CD4-positive, alpha-beta memory T cell (primary cell): Measurements from ENCODE around the gene GTF3C1. TPM values are rescaled to one million over a fixed set of nuclear protein-coding genes. Genes with fewer than 3 reads are reported as not detected.

Experiments used
- CTCF ChIA-PET: fragments of 350-600 bp; sonication (Branson Sonifier 250); formaldehyde crosslinking; loops from one replicate; lab custom pipeline; 2021; ENCODE audit warnings: inconsistent platforms; ENCODE audit not compliant: partially characterized antibody; lab: Charles Lee
- POLR2A ChIA-PET: fragments of 350-600 bp; sonication (Branson Sonifier 250); formaldehyde crosslinking; loops from one replicate; lab custom pipeline; 2021; ENCODE audit not compliant: partially characterized antibody; lab: Charles Lee
- DNase-seq, 5 donors: peaks; one replicate each; pipeline versions ENCODE4 v3.0.0 to v3.0.0-alpha.2; 2020 to 2022; ENCODE audit warnings: mixed read lengths in 1 of 5
- H3K27ac ChIP-seq: one replicate; pipeline ENCODE4 v1.7.0; 2013; ENCODE audit warnings: low read depth, low read length
- H3K27me3 ChIP-seq: 2 replicates; pipeline ENCODE4 v1.7.0; 2013; ENCODE audit warnings: mild to moderate bottlenecking, low read length, moderate library complexity; ENCODE audit not compliant: insufficient read depth
- H3K36me3 ChIP-seq: 2 replicates; pipeline ENCODE4 v1.7.0; 2013; ENCODE audit warnings: mild to moderate bottlenecking, low read length, moderate library complexity; ENCODE audit not compliant: insufficient read depth
- H3K4me1 ChIP-seq: 2 replicates; pipeline ENCODE4 v1.7.0; 2013; ENCODE audit warnings: mild to moderate bottlenecking, low read length, moderate library complexity; ENCODE audit not compliant: insufficient read depth
- H3K4me3 ChIP-seq, 2 donors: one replicate each; pipeline ENCODE4 v1.7.0; 2013; ENCODE audit warnings: low read length in 2 of 2, mild to moderate bottlenecking in 1 of 2
- H3K9me3 ChIP-seq, 2 donors: one replicate each; pipeline ENCODE4 v1.7.0; 2013; ENCODE audit warnings: low read length in 2 of 2, control low read depth in 1 of 2; ENCODE audit not compliant: control insufficient read depth in 1 of 2
- H3K27ac Mint-ChIP-seq, 7 donors: one replicate each; pipeline ENCODE4 v1.8.0; 2020 to 2021; ENCODE audit warnings: mixed read lengths in 7 of 7, mild to moderate bottlenecking in 6 of 7, inconsistent platforms in 3 of 7, moderate library complexity in 3 of 7
- H3K27me3 Mint-ChIP-seq, 2 donors: one replicate each; pipeline ENCODE4 v1.8.0; 2020 to 2021; ENCODE audit warnings: mixed read lengths in 2 of 2
- H3K36me3 Mint-ChIP-seq, 2 donors: one replicate each; pipeline ENCODE4 v1.8.0; 2020 to 2021; ENCODE audit warnings: mixed read lengths in 2 of 2, inconsistent platforms in 1 of 2, mild to moderate bottlenecking in 1 of 2
- H3K4me1 Mint-ChIP-seq, 4 donors: one replicate each; pipeline ENCODE4 v1.8.0; 2020 to 2021; ENCODE audit warnings: mixed read lengths in 4 of 4, mild to moderate bottlenecking in 1 of 4
- H3K4me3 Mint-ChIP-seq, 8 donors: one replicate each; pipeline ENCODE4 v1.8.0; 2020 to 2021; ENCODE audit warnings: mixed read lengths in 8 of 8, mild to moderate bottlenecking in 7 of 8, moderate library complexity in 6 of 8, inconsistent platforms in 3 of 8
- H3K9me3 Mint-ChIP-seq, 8 donors: one replicate each; pipeline ENCODE4 v1.8.0; 2020 to 2021; ENCODE audit warnings: mixed read lengths in 8 of 8, mild to moderate bottlenecking in 5 of 8, inconsistent platforms in 3 of 8, moderate library complexity in 1 of 8
- intact Hi-C: fragments of 100-400 bp; cut with micrococcal nuclease; formaldehyde crosslinking; loops from one replicate; pipeline ENCODE4 v1.15.1; 2023
- polyA plus RNA-seq, 2 donors: library from polyadenylated mRNA; unstranded; fragments of 300-500 nt; fragmentation: Illumina TruSeq; gene quantifications; one replicate each; pipeline ENCODE4 v1.2.3, GENCODE V29; 2021
- total RNA-seq, 2 experiments: library from RNA; stranded (reverse); gene quantifications; one replicate each; pipeline ENCODE4 v1.2.3, GENCODE V29; 2021

Gene GTF3C1
- total and polyA plus RNA-seq, 4 experiments from 2014 or later, result 4.8 to 53.1 (median 39.5) TPM

- H3K4me1 Mint-ChIP-seq, result peaks cover 33 to 64% (median 45%) of the 10 kb centered on the region in 4 donors
- no peak overlapping the region for H3K27ac ChIP-seq
These were observed 104.1 kb downstream of the GTF3C1 start for GRCh38 chr16:27445502-27446175.

GRCh38 chr16:27444470-27444869, 105.2 kb downstream of the GTF3C1 start:
- H3K4me3 Mint-ChIP-seq, result peak overlapping the region in 1 of 8 donors; percentile 29
- H3K36me3 Mint-ChIP-seq, result peaks cover 72 to 78% of the 10 kb centered on the region in 2 donors
- POLR2A ChIA-PET, result interaction anchor here (2.9 to 3.8 kb wide), 2 partner anchors 42 to 209 kb away, joined by 11 to 15 read pairs; partner anchors contain the start of gene IL21R
- Histone ChIP-seq H3K27me3 (no peaks in the 10 kb centered on the region), H3K36me3 (peaks cover 60% of the 10 kb centered on the region), H3K9me3 (peaks cover 5 to 8% of the 10 kb centered on the region in 2 donors), H3K4me1 (peaks cover 43% of the 10 kb centered on the region), H3K27ac (no peak overlapping the region), H3K4me3 (no peak overlapping the region)
- CTCF ChIA-PET, result interaction anchor here (1.1 kb wide), 2 partner anchors 214 to 270 kb away, joined by 3 read pairs; no protein-coding TSS in a partner anchor
- DNase-seq, result no peak
- intact Hi-C loops, result no loop called here
- no peaks in the 10 kb centered on the region for H3K27me3 Mint-ChIP-seq
- peaks cover 25 to 53% (median 35%) of the 10 kb centered on the region in 4 donors for H3K4me1 Mint-ChIP-seq
- peaks cover 0 to 11% (median 5%) of the 10 kb centered on the region in 8 donors for H3K9me3 Mint-ChIP-seq
- H3K27ac Mint-ChIP-seq, result peak overlapping the region in 4 of 7 donors; percentile 10 to 99 (median 58)

More at GRCh38 chr16:27445502-27446175, 104.1 kb downstream of the GTF3C1 start:
- Mint-ChIP-seq H3K27me3 (no peaks in the 10 kb centered on the region), H3K36me3 (peaks cover 68 to 77% of the 10 kb centered on the region in 2 donors), H3K4me3 (peak overlapping the region in 4 of 8 donors; percentile 10 to 45 (median 35)), H3K27ac (peak overlapping the region; percentile 96 to 99 (median 97)), H3K9me3 (peaks cover 0 to 11% (median 5%) of the 10 kb centered on the region in 8 donors)
- Histone ChIP-seq H3K36me3 (peaks cover 52% of the 10 kb centered on the region), H3K27me3 (no peaks in the 10 kb centered on the region), H3K9me3 (peaks cover 5 to 8% of the 10 kb centered on the region in 2 donors), H3K4me3 (no peak overlapping the region), H3K4me1 (peaks cover 55% of the 10 kb centered on the region)
- CTCF ChIA-PET, result interaction anchor here (1.0 to 2.0 kb wide), 9 partner anchors 8 to 271 kb away, joined by 3 to 11 read pairs (median 5); no protein-coding TSS in a partner anchor
- DNase-seq, result no peak
- POLR2A ChIA-PET, result interaction anchor here (0.8 to 6.6 kb wide), 6 partner anchors 19 to 210 kb away, joined by 3 to 35 read pairs (median 8); partner anchors contain the start of gene IL21R
- intact Hi-C loops, result loop anchor here (1.0 to 2.0 kb wide), 3 partner anchors 43 to 104 kb away; partner anchors contain the start of genes GTF3C1 and IL21R

GRCh38 chr16:27444015-27444414, 105.7 kb downstream of the GTF3C1 start:
- CTCF ChIA-PET, result interaction anchor here (1.4 kb wide), 1 partner anchor 273 kb away, joined by 4 read pairs; no protein-coding TSS in a partner anchor
- Mint-ChIP-seq H3K4me1 (peaks cover 24 to 53% (median 35%) of the 10 kb centered on the region in 4 donors), H3K36me3 (peaks cover 77 to 78% of the 10 kb centered on the region in 2 donors), H3K27me3 (no peaks in the 10 kb centered on the region), H3K27ac (peak overlapping the region in 3 of 7 donors; percentile 18 to 60 (median 57)), H3K4me3 (no peak overlapping the region), H3K9me3 (peaks cover 0 to 11% (median 5%) of the 10 kb centered on the region in 8 donors)
- H3K9me3 ChIP-seq, result peaks cover 5 to 8% of the 10 kb centered on the region in 2 donors
- H3K4me3 ChIP-seq, result no peak overlapping the region
- H3K4me1 ChIP-seq, result peaks cover 38% of the 10 kb centered on the region
- H3K27ac ChIP-seq, result no peak overlapping the region
- no peak for DNase-seq
- H3K27me3 ChIP-seq, result no peaks in the 10 kb centered on the region
- POLR2A ChIA-PET, result interaction anchor here (2.9 to 3.8 kb wide), 2 partner anchors 41 to 208 kb away, joined by 11 to 15 read pairs; partner anchors contain the start of gene IL21R
- peaks cover 62% of the 10 kb centered on the region for H3K36me3 ChIP-seq
- intact Hi-C loops, result no loop called here

- no peak overlapping the region for H3K27ac ChIP-seq
- Mint-ChIP-seq H3K27me3 (no peaks in the 10 kb centered on the region), H3K27ac (peak overlapping the region in 2 of 7 donors; percentile 62 to 72), H3K9me3 (peaks cover 0 to 11% (median 5%) of the 10 kb centered on the region in 8 donors), H3K36me3 (peaks cover 70 to 84% of the 10 kb centered on the region in 2 donors), H3K4me3 (no peak overlapping the region), H3K4me1 (peaks cover 15 to 35% (median 22%) of the 10 kb centered on the region in 4 donors)
- H3K27me3 ChIP-seq, result no peaks in the 10 kb centered on the region
- no peak for DNase-seq
- no peak overlapping the region for H3K4me3 ChIP-seq
- peaks cover 67% of the 10 kb centered on the region for H3K36me3 ChIP-seq
- intact Hi-C loops, result no loop called here
- peaks cover 5 to 8% of the 10 kb centered on the region in 2 donors for H3K9me3 ChIP-seq
- peaks cover 18% of the 10 kb centered on the region for H3K4me1 ChIP-seq
- POLR2A ChIA-PET, result no interaction called here
- CTCF ChIA-PET, result no interaction called here
These were observed 107.7 kb downstream of the GTF3C1 start for GRCh38 chr16:27441998-27442397.

- Mint-ChIP-seq H3K4me3 (no peak overlapping the region), H3K27ac (peak overlapping the region in 6 of 7 donors; percentile 5 to 68 (median 44)), H3K27me3 (no peaks in the 10 kb centered on the region), H3K4me1 (peaks cover 9 to 28% (median 16%) of the 10 kb centered on the region in 4 donors), H3K36me3 (peaks cover 70 to 84% of the 10 kb centered on the region in 2 donors), H3K9me3 (peaks cover 0 to 9% (median 5%) of the 10 kb centered on the region in 8 donors)
- peaks cover 75% of the 10 kb centered on the region for H3K36me3 ChIP-seq
- no peak overlapping the region for H3K4me3 ChIP-seq
- POLR2A ChIA-PET, result interaction anchor here (1.1 to 2.0 kb wide), 2 partner anchors 34 to 35 kb away, joined by 4 to 5 read pairs; no protein-coding TSS in a partner anchor
- CTCF ChIA-PET, result no interaction called here
- no peaks in the 10 kb centered on the region for H3K27me3 ChIP-seq
- peaks cover 5 to 8% of the 10 kb centered on the region in 2 donors for H3K9me3 ChIP-seq
- H3K4me1 ChIP-seq, result peaks cover 11% of the 10 kb centered on the region
- H3K27ac ChIP-seq, result no peak overlapping the region
- intact Hi-C loops, result no loop called here
- no peak for DNase-seq
These were observed 108.4 kb downstream of the GTF3C1 start for GRCh38 chr16:27441276-27441675.

- H3K27me3 Mint-ChIP-seq, result no peaks in the 10 kb centered on the region
- ChIA-PET CTCF (interaction anchor here (1.0 kb wide), 1 partner anchor 13 kb away, joined by 3 read pairs; no protein-coding TSS in a partner anchor), POLR2A (interaction anchor here (2.0 to 2.4 kb wide), 2 partner anchors 32 to 37 kb away, joined by 4 to 7 read pairs; partner anchors contain the start of gene IL21R)
- H3K27me3 ChIP-seq, result no peaks in the 10 kb centered on the region
- H3K4me1 Mint-ChIP-seq, result peaks cover 4 to 13% (median 7%) of the 10 kb centered on the region in 4 donors
- peaks cover 0 to 9% (median 2%) of the 10 kb centered on the region in 8 donors for H3K9me3 Mint-ChIP-seq
- H3K36me3 Mint-ChIP-seq, result peaks cover 63 to 79% of the 10 kb centered on the region in 2 donors
- peaks cover 5 to 6% of the 10 kb centered on the region in 2 donors for H3K9me3 ChIP-seq
- no peak overlapping the region for H3K4me3 Mint-ChIP-seq
- H3K27ac ChIP-seq, result no peak overlapping the region
- DNase-seq, result no peak
- peak overlapping the region; percentile 18 to 93 (median 65) for H3K27ac Mint-ChIP-seq
- intact Hi-C loops, result no loop called here
- H3K36me3 ChIP-seq, result peaks cover 78% of the 10 kb centered on the region
- no peak overlapping the region for H3K4me3 ChIP-seq
- H3K4me1 ChIP-seq, result no peaks in the 10 kb centered on the region
These were observed 110.3 kb downstream of the GTF3C1 start for GRCh38 chr16:27439271-27440018.
